A549 treated with AZD2906 at 1 μM for 4 hours (cell line): ENCODE results near the gene INSL3. TPM values are rescaled to one million over a fixed set of nuclear protein-coding genes. Genes with fewer than 3 reads are reported as not detected.

ENCODE experiments used
- total RNA-seq: library from RNA; stranded (reverse); fragments of 200-300 nt; extraction: Qiagen RNA extraction; gene quantifications from 5 replicates; pipeline ENCODE4 v1.2.3, GENCODE V29; 2022

Gene INSL3, protein sequence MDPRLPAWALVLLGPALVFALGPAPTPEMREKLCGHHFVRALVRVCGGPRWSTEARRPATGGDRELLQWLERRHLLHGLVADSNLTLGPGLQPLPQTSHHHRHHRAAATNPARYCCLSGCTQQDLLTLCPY
- 0.35 to 0.76 TPM (median 0.45 TPM) in 4 of 5 replicates, not detected in the other for total RNA-seq

DNA sequence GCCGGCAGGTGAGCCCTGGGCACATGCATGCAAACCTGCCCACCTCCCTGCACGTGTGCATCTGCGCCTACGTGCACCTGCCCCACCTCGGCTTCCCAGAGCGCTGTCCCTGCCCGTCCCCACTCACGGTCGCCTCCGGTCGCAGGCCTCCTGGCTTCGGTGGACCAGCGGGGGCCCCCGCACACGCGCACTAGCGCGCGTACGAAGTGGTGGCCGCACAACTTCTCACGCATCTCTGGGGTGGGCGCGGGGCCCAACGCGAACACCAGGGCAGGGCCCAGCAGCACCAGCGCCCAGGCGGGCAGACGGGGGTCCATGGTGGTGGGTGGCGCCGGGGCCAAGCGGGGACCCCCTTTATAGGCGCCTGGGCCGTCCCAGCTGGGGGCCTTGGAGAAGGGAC is at the start of gene INSL3:
Gene INSL3 (minus strand): TSS at position 330 of the 400 bp plus-strand sequence. CDS start 13 bp downstream, at position 317.

DNA sequence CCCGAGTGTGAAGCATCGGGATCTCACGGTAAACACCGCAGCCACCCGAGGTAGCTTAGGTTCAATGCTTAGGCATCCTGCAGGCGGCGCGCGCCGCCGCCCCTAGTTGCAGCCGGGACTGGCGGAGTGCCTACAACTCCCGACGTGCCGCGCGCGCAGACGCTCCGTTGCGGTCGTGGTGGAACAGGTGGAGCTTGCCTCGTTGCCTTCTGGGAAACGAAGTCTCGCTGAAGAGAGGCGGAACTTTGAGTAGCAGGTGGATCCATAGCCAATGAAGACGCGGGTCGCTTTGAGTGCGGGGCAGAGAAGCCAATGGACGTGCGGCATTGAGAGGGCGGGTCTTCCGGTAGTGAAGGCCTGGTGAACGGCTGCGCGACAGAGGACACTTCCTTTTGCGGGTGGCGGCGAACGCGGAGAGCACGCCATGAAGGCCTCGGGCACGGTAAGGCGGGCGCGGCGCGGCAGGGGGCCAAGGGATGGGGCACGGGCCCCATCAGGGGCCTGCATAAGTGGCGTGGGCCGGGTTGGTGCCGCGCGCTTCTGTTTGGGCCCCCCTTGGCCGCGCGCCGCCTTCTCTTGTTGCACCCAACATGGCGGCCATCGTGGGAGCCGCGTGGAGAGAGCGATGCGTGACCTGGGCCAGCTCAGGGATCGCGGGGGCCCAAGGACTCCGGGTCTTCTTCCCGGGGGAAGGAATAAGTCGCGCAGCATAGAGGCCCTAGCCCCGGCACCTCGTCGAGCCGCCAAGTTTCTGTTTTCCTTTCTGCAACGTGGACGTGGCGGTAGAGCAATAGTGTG is 38.4 kb upstream of the INSL3 start, which contains the start of gene RPL18A:
Gene RPL18A (plus strand): TSS at position 378 of the 798 bp plus-strand sequence. CDS start 47 bp downstream, at position 425.

DNA sequence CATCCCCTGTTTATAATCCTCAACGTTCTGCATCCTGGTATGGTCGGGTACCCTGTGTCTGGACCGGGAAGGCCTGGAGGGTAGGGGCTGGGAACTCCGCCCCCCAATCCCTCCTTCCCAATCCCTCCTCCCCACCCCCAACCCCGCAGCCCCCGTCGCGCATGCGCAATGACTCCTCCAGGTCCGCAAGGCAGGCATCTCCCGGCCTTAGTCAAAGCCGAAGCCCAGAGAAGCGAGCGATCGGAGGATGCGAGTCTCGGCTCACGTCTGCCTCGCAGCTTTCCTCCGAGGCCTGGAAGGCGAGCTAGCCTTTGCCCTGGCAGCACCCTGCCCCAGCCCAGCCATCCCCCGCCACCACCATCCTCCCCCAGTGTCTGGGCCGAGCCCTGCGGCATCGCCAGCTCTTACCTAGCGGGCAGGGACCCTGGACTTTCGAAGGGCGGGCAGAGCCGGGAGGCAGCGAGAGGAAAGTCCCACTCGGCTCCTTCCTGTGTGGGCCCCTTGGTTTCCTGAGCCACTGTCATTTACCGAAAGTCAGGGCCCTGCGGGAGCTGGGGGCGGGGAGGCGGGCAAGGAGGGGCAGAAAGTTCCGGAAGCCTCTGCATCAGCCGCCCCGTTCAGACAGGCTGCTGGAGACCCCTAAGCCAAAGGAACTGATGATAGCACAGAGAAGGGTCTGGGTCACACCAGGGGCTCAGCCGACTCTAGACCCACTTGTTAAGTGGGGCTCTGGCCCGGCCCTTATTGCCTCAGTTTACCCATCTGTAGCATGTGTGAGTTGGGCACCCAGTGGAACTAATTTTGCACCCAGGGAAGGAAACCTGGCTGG is 26.4 kb upstream of the INSL3 start, which contains the start of gene JAK3:
Gene JAK3 (minus strand): TSS at position 445 of the 829 bp plus-strand sequence. CDS start 3,565 bp downstream, outside the sequence.

DNA sequence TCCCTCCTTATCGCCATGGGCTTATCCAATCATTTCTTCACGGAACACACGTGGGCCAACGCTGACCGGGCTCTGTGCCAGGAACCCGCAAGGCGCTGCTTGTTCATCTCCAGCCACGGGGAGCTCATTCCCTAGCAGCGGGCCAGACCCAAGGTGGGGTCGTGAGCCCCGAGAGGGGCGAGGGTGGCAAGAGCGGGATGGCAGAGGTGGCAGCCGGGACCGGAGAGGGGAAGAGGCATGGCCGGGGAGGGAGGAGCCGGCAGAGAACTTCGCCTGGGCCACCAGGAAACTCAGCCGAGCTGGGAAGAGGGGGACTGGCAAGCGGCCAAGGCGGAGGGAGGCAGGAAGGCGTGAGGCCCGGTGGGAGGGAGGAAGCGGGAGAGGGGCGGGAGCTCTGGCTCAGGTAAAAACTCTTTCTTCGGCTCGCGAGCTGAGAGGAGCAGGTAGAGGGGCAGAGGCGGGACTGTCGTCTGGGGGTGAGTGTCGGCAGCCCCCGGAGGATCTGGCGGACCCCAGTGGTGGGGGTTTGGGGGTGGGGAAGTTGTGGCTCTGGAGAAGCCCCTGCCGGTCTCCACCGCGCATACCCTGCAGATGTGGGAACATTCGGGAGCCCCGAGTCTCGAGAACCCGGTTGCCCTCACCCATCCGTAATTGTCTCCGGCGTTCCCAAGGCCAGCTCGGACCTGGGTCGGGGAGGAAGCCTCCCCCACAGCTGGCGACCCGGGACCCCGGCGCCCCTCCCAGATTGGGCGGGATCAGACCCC is 26.4 kb downstream of the INSL3 start, which contains the start of gene B3GNT3:
Gene B3GNT3 (plus strand): TSS at position 408 of the 764 bp plus-strand sequence. CDS start 12,670 bp downstream, outside the sequence.

Other genes with a start within 250 kb of the INSL3 start
- gene UNC13A, start 133.2 kb downstream of the INSL3 start, total RNA-seq = 1.0 to 1.7 TPM (median 1.3 TPM) in 5 replicates
- gene MAP1S, start 102.0 kb downstream of the INSL3 start, total RNA-seq = 27.6 to 35.0 TPM (median 33.4 TPM) in 5 replicates
- gene FCHO1, start 70.0 kb downstream of the INSL3 start, total RNA-seq = 17.6 to 21.4 TPM (median 18.4 TPM) in 5 replicates
- gene B3GNT3, start 26.4 kb downstream of the INSL3 start, total RNA-seq = 3.8 to 4.5 TPM (median 4.2 TPM) in 5 replicates
- gene JAK3, start 26.5 kb upstream of the INSL3 start, total RNA-seq = 0.21 to 0.29 TPM (median 0.27 TPM) in 5 replicates
- gene RPL18A, start 38.4 kb upstream of the INSL3 start, total RNA-seq = 1,831 to 2,390 TPM (median 2,250 TPM) in 5 replicates
- gene SLC5A5, start 50.4 kb upstream of the INSL3 start, total RNA-seq = 0.23 to 0.41 TPM (median 0.29 TPM) in 5 replicates
- 102 to 126 TPM (median 115 TPM) in 5 replicates for gene CCDC124, start 111.5 kb upstream of the INSL3 start, total RNA-seq
- 0.28 to 0.92 TPM (median 0.65 TPM) in 5 replicates for gene KCNN1, start 145.6 kb upstream of the INSL3 start, total RNA-seq
- 47.9 to 64.2 TPM (median 62.6 TPM) in 5 replicates for gene ARRDC2, start 186.7 kb upstream of the INSL3 start, total RNA-seq